Tibial nerve (tissue), 3 donors: ENCODE measurements around the gene ASB16.

Source experiments
- CTCF ChIP-seq, 5 experiments: fragments of 200-600 bp in 3 of 5; fragments of 450-650 bp in 2 of 5; sonication (generic) in 3 of 5; IDR thresholded peaks; one replicate each; pipeline ENCODE4 v1.5.1; 2016 to 2019; ENCODE audit warnings: antibody characterized with exemption in 5 of 5, mild to moderate bottlenecking in 3 of 5, moderate library complexity in 2 of 5
- POLR2A ChIP-seq, 2 donors: fragments of 450-650 bp; IDR thresholded peaks; one replicate each; pipeline ENCODE4 v1.6.1; 2017; ENCODE audit warnings: antibody characterized with exemption in 2 of 2, mild to moderate bottlenecking in 2 of 2, moderate library complexity in 2 of 2

GRCh38 chr17:44190481-44190880 lies 20.0 kb downstream of the ASB16 start:
- TF ChIP-seq POLR2A (IDR thresholded peaks at IDR 0.05) (no peak), CTCF (IDR thresholded peaks at IDR 0.05) (no peak)
